Stimulated activated CD8-positive, alpha-beta memory T cell treated with anti-CD3 and anti-CD28 coated beads, Interleukin-12 subunit alpha, Interleukin-12 subunit beta, amount 100 ng/mL, for 1 hour (primary cell): ENCODE measurements around the gene CSNK2B.

Source experiments
- DNase-seq: peaks from one replicate; pipeline ENCODE4 v3.0.0-alpha.2; 2020; ENCODE audit warnings: low read depth

Gene CSNK2B

GRCh38 chr6:31636698-31637596, 28.9 kb upstream of the CSNK2B start:
- DNase-seq = no peak

- DNase-seq = no peak
Measured at GRCh38 chr6:31639043-31639442, 26.8 kb upstream of the CSNK2B start.

DNA sequence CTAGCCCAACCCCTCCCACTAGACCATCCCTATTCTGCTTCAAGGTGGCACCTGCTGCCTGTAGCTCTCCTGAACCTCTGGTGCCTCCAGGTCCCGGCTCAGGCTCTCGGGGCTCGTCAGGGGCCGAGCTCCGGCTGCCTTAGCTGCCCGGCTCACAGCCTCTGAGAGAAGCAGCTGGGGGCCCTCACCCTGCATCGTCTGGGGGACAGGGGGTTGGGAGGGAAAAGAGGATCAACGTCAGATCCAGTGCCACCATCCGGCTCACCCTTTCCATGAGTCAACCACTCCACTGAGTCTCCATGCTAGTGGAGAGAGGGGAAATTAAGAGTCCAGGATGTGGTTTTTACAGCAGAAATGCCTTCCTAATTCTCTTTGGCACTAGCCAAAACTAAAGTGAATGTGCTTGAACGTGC, 26.4 kb upstream of the CSNK2B start:
- DNase-seq = no peak

DNA sequence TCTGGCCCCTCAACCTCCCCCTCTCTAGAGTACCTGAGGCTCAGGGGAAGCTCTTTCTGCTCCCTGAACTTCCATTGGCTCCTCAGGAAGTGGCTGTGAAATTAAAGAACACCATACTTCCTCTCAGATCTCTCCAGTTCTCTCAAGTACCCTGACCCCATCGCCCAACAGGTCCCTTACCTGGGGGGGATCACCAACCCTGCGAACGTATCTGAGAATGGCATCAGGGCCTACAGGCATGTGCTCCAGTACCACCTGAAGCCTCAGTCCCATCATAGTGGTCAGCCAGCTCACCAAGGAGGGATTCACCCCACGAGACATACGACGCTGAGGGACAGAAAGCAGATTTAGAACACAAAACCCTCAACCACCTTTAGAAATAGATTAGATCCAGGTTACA, 25.3 kb upstream of the CSNK2B start:
- no peak for DNase-seq

- DNase-seq = no peak
Measured at GRCh38 chr6:31641370-31641769, 24.5 kb upstream of the CSNK2B start.

GRCh38 chr6:31642798-31643570, 22.9 kb upstream of the CSNK2B start:
- DNase-seq = no peak

DNA sequence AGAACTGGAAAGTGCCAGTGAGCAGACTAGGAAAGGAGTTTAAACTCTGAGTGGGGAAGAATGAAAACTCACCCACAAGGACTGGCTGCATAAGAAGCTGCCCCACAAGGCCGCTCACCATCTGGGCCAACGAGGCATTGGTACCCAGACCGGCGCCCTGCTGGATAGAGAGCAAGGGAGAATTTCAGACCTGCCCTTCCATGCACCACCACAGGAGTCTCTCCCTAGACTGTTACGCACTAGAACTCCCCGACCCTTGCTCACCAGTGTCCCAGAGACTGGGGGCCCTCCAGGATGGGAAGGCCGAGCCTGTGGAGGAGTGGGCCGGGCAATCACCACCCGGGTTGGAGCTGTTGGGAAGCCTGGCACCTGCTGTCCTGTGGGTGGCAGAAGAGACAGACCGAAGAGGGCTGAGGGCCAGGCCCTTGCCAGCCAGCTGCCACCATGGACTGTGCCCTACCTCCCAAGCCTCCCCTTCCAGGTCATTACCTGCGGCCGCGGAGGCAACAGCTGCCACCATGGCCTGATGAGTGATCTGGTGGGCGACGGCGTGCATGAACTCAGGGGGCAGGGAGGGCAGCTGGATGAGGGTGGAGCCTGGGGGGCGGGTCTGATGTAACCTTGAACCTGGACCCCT, 21.9 kb upstream of the CSNK2B start:
- no peak for DNase-seq

- DNase-seq = no peak
Measured at GRCh38 chr6:31645325-31645724, 20.6 kb upstream of the CSNK2B start.

GRCh38 chr6:31651602-31652191, 14.2 kb upstream of the CSNK2B start:
- DNase-seq = no peak

DNA sequence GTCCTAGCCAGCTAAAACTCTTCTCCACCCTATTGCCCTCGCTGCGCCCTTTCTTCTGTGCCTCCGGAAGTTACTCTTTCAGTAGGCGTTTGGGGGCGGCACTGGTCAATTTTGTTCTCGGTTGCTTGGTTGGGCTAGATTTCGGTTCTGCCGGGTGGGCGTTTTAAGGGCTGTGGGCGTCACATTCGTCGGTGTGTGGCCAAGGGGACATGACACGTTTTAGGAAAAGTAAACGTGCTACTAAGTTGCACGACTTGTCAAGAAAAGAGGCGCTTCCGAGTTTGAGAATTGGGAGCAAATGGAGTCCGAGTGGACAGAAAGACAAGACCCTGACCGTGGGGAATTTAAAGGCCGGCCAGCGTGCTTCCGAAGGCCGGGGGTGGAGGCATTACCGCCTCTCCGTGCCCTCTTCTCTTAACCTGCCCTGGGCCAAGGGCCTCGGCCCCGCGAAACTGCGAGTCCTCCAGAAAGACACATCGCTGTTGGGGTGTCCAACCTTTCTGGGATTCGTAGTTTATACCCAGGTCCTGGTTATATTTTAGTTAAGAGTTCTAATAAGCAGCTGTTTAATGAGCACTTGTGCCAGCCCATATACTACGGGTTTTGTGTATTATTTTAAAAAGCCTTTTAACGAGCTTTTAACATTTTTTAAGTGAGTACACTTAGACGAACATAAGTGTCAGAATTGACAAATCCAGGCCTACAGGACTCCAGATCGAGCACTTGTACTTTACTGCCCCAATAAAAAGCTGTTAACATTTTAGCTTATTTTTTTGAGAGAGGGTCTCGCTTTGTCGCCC, 12.8 kb upstream of the CSNK2B start:
- DNase-seq = peak; percentile 75

- no peak for DNase-seq
Measured at GRCh38 chr6:31654574-31655348, 11.1 kb upstream of the CSNK2B start.

DNA sequence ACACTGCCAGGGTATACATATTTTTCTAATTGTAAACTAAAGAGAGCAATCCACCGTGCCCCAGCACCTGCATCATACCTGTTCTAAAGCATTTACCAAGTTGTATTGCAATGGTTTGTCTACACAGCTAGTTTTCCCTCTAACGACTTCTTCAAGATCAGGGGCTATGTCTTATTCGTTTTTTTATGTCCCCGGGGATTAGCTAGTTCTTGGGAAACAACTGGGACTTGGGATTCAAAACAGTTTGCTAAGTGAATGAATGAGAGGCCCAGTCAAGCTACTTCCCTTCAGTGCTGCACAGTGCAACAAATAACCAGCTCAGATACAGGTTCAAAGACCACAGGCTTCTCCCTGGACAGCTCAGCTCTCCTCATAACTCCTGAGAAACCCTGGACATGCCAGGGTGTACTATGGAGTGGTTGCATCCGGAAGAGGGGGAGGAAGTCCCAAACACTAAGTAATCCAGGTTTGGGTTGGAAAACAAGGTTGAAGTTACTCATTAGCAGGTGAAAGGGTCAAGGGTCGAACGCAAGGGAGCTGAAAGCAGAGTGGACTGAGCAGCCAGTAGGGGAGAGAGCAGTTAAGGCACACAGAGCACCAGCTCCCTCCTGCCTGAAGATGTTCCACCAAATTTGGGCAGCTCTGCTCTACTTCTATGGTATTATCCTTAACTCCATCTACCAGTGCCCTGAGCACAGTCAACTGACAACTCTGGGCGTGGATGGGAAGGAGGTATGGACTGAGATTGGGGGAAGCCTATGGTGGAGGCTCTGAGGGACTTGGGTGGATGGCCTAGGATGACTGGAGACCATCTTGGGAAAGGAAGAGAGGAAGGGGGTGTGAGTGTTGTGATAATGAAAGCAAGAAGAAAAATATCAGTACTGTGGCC, 10.3 kb upstream of the CSNK2B start, which contains the start of gene APOM:
APOM (plus strand) TSS at position 546 of the 889 bp plus-strand sequence; CDS start at position 619, 73 bp downstream.
- no peak for DNase-seq

DNA sequence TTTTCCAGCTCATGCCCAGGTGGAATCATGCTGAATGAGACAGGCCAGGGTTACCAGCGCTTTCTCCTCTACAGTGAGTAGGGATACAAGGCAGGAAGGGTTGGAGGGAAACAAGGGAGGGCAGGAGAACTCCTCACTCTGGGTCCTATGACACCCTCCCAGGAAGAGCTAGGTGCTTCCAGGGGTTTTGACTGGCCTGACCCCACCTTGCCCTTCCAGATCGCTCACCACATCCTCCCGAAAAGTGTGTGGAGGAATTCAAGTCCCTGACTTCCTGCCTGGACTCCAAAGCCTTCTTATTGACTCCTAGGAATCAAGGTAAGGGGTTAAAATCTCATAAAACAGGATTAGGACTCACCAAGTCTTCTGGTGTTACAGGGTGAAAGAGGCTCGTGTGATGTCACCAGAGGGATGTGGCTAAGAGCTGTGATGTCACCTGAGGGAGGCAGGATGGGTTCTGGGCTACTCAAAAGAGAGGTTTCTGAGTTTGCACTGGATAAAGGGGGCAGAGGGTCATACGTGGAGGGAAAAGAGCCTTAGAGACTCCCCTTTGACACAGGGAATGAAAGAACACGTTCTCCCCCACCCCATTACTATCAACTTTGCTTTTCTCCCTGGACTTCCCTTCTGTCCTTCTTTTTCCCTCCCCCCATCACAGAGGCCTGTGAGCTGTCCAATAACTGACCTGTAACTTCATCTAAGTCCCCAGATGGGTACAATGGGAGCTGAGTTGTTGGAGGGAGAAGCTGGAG, 8.3 kb upstream of the CSNK2B start:
- DNase-seq = no peak

DNA sequence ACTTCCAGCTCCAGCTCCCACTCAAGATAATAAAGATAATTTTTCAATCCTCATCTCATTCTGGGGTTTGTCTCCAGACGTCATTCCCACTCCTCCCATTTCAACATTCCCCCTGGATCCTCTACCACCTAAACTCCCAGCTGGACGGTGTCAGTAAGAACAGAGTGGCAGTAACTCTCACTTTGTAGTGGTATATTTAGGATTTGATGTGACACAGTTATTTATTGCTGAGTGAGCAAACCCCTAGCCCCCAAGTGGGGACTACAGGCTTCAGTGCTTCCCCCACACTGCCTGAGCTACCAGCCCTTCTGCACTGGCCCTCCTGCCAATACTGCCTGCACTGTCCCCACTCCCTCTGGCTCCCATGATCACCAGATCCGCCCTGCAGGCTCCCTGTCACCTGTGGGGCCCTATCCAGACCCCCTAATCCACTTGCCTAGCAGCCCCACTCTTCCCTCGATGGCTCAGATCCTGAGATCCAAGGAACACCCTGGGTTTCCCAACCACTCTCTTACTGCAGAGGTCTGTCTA, 7.7 kb upstream of the CSNK2B start:
- no peak for DNase-seq

DNA sequence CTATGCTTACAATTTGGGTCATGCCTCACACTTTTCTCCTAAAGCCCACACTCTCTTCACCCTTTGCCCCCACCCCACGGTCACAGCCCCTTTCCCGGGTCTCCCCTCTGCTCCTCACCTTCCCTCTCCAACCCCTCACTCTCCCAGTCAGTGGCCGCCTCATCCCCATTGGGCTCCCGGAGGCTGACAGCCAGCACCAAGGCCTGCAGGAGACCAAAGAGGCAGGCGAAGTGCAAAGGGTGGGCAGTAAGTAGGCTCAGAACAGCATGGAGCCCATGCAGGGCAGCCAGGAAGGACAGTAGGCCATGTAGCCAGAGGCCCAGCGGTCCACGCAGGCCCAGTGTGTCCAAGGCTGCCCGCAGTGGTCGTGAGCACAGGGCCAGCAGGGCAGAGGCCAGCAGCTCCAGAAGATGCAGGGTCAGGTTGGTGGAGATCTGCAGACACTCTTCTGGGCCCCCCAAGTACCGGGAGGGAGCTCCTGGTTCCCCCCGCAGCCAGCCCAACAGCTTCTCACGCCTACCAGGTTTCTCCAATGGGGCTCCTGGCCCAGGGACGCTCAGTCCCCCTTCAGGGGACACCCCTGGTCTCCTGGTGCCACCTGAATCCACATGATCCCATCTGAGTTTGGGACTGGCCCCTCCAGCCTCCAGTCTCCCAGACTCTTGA, 6.8 kb upstream of the CSNK2B start:
- DNase-seq = no peak

GRCh38 chr6:31659649-31660380, 6.1 kb upstream of the CSNK2B start:
- DNase-seq = no peak
